Sigmoid colon (tissue), 4 donors: Measurements from ENCODE around the gene SERPINB6.

Source experiments
- CTCF ChIP-seq, 4 experiments: fragments of 450-650 bp in 3 of 4; fragments of 200-600 bp in 1 of 4; IDR thresholded peaks; one replicate each; pipeline ENCODE4 v1.5.1; 2016 to 2019; ENCODE audit warnings: antibody characterized with exemption in 4 of 4, mild to moderate bottlenecking in 3 of 4, moderate library complexity in 2 of 4
- EP300 ChIP-seq, 4 donors: sonication (generic); formaldehyde crosslinking; IDR thresholded peaks; one replicate each; pipeline ENCODE4 v1.6.1; 2017; ENCODE audit warnings: antibody characterized with exemption in 4 of 4
- POLR2A ChIP-seq, 2 donors: fragments of 450-650 bp; IDR thresholded peaks; one replicate each; pipeline ENCODE4 v1.6.1; 2016; ENCODE audit warnings: antibody characterized with exemption in 2 of 2, mild to moderate bottlenecking in 2 of 2, moderate library complexity in 2 of 2
- POLR2AphosphoS5 ChIP-seq, 4 donors: sonication (generic); formaldehyde crosslinking; IDR thresholded peaks; one replicate each; pipeline ENCODE4 v1.6.1; 2017; ENCODE audit warnings: antibody characterized with exemption in 4 of 4

GRCh38 chr6:2980465-2980855, 9.1 kb upstream of the SERPINB6 start:
- TF ChIP-seq CTCF (IDR thresholded peaks at IDR 0.05) (no peak), POLR2AphosphoS5 (IDR thresholded peaks at IDR 0.05) (no peak), EP300 (IDR thresholded peaks at IDR 0.05) (no peak), POLR2A (IDR thresholded peaks at IDR 0.05) (no peak)
